Activated CD4-positive, CD25-positive, alpha-beta regulatory T cell treated with anti-CD3 and anti-CD28 coated beads, Interleukin-2, amount 50 U/mL, for 16 hours (primary cell): ENCODE data around the gene RIN1.
A peak's percentile ranks its signal among the peaks of the same experiment; 100 is the strongest.
"Not testable (repeated sequence)": the region's sequence is repeated elsewhere in the genome, so short reads cannot be mapped to it uniquely, and the experiment has no call there.

Experiments used
- DNase-seq: peaks from one replicate; pipeline ENCODE4 v3.0.0-alpha.2; 2020; ENCODE audit warnings: low read depth, low spot score

RIN1 gene

DNA sequence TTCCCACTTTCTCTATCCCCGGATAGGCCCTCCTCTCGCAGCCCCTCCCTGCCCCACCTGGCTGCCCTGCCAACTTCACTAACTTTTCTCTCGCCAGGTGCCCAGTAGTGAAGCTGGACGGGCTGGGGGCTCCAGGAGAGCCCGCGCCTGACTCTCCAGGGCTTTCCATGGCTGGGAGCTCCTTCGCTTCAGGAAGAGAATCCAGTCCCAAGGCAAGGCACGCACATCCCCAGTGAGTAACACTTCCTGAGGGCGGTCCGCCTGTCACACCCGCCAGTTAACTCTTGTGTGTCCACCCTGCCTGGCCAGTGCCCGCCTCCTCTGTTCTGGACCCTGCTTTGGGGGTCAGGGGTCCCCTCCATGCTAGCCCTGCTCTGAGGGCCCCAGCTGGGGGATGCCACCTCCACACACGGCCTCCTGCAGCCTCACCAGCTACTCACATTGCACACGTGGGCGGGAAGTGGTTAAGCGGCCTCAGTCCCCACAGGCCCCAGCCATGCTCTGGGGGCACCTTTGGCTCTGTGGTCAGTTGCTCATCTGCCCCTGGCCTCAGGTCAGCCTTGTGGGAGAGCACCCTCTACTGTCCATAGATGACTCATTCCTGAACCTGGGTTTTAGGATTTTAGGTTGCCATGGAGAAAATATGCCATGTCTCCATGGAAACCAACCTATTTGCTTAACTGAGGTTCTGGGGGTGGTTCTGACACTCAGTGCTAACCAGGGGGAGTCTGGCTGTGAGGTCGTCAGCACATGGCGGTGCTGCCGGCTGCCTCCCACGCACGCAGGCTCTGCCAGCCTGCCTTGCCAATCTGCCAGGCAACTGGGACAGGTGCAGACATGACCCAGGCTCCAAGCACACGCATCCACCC, at the start of gene RIN1:
Gene RIN1 (minus strand): TSS at position 201 of the 869 bp plus-strand sequence. CDS start 32 bp downstream, at position 169.
- DNase-seq = no peak

- DNase-seq = not testable (repeated sequence)
Measured at GRCh38 chr11:66384316-66384715, 48.1 kb upstream of the RIN1 start.

GRCh38 chr11:66380264-66380663, 44.0 kb upstream of the RIN1 start:
- DNase-seq = not testable (repeated sequence)

GRCh38 chr11:66373690-66374287, 37.6 kb upstream of the RIN1 start:
- DNase-seq = not testable (repeated sequence)

GRCh38 chr11:66373265-66373664, 37.0 kb upstream of the RIN1 start:
- DNase-seq = no peak

GRCh38 chr11:66371627-66372415, 35.6 kb upstream of the RIN1 start, which contains the start of gene SLC29A2:
Gene SLC29A2, minus strand, starts transcription at chr11:66371760. Its CDS starts 169 bp downstream, at chr11:66371591.
- peak; percentile 48 for DNase-seq

GRCh38 chr11:66369073-66369894, 33.0 kb upstream of the RIN1 start:
- no peak for DNase-seq

GRCh38 chr11:66368484-66368883, 32.2 kb upstream of the RIN1 start:
- DNase-seq = no peak

DNA sequence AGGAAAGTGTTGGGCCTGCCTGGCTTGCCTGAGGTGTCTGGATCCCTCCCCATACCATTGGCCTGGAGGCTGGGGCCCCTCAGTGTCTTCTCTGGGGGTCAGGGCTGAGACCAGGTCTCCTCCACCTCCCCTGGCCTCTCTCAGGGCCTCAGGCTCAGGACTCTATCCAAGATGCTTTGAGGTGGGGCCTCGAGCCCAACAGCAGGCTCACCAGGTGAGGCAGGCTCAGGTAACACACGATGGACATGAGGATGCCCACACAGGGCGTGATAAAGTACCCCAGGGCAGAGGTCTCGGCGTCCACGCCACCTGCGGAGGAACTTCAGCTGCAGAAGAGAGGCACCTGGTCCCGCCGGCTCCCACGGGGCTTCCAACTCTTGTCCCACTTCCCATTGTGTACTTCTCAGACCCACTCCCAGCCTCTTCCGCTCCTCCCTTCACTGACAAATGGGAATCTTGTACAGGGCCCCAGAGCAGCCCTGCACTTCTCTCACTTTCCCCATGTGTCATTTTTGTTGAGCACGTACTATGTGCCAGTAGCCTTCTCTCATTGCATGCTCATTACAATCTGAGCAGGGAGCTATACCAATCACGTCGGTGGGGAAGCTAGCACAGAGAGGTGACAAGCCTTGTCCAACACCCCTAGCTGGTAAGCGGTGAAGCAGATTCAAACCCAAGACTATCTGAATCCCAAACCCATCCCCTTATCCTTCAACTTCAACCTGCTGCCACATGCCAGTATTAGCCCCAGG, 31.5 kb upstream of the RIN1 start:
- no peak for DNase-seq

- DNase-seq = no peak
Measured at GRCh38 chr11:66366844-66367477, 30.7 kb upstream of the RIN1 start.

- no peak for DNase-seq
Measured at GRCh38 chr11:66365711-66366619, 29.7 kb upstream of the RIN1 start.

DNA sequence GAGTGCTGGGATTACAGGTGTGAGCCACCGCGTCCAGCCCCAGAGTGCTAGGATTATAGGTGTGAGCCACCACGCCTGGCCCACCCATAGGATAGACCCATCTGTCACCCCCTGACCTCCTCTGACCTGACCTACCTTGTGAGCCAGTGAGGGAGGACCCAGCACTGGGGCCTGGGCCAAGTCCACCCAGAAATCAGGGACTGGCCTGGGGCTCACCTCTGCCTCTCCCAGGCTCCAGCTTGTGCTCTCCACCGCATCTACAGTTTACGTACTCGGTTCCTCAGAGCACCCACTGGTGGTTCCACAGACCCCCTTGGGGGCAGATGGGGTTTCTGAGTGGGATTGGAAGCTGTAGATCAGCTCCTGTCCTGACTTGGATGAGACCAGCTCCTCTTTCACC, 28.9 kb upstream of the RIN1 start:
- DNase-seq = no peak

DNA sequence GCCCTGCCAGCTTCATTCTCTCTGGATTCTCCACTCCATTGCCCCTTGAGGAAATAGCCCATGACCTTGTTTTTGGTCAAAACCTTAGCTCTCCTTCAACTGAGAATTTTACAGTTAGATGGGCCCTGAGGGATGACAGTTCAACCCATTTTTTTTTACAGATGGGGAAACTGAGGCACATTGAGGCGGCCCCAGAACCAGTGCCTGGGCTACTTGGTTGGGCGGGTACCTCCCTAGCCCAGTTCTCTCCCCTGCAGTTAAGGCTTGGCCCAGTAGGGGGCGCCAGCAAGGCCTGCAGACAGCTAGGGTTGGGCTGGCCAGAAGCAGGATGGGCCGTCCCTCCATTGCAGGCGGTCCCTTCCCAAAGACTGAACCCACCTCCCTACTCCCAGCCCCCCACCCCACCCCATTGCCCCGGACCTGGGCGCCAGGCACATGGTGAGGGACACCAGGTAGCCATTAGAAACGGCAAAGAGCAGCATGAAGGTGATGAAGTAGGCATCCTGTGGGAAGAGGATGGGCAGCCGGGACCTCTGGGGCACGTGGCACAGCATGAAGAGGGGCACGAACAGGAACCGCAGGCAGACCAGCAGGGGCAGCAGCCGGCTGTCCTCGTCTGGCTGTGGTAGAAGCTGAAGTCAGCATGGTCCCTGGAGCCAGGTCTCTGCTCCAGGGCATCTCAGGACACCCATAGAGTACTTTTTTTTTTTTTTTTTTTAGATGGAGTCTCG, 27.7 kb upstream of the RIN1 start:
- DNase-seq = peak; percentile 52

- DNase-seq = no peak
Measured at GRCh38 chr11:66363187-66363601, 27.0 kb upstream of the RIN1 start.

DNA sequence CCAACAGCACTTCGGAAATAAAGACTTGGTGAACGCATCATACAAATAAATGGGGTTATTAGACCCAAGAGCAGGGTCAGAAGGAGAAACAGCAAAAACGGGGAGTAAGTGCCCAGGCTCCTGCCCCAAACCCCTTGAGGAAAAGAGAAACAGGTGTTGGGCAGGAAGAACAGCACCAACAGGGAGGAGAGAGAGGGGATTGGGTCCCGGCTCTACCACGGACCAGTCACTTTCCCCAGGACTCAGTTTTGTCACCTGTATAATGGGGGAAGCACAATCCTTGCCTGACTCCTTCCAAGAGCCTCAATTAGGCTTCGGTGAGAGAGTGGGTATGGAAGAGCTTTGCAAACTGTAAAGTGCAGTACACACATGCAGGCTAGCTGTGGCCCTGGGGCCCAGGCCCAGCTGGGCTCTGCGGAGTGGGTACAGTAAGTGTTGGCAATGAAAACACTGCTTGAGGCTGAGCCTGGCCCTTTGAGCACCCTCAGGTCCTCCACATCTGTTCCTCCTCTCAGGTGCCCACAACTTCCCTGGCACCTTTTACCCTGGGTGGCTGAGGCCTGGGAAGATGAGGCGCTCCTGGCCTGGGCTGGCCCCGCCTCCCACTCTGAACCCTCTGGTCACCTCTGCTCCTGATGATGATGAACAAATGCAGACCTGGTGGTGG, 26.4 kb upstream of the RIN1 start:
- DNase-seq = no peak

GRCh38 chr11:66361502-66361941, 25.3 kb upstream of the RIN1 start:
- DNase-seq = no peak

DNA sequence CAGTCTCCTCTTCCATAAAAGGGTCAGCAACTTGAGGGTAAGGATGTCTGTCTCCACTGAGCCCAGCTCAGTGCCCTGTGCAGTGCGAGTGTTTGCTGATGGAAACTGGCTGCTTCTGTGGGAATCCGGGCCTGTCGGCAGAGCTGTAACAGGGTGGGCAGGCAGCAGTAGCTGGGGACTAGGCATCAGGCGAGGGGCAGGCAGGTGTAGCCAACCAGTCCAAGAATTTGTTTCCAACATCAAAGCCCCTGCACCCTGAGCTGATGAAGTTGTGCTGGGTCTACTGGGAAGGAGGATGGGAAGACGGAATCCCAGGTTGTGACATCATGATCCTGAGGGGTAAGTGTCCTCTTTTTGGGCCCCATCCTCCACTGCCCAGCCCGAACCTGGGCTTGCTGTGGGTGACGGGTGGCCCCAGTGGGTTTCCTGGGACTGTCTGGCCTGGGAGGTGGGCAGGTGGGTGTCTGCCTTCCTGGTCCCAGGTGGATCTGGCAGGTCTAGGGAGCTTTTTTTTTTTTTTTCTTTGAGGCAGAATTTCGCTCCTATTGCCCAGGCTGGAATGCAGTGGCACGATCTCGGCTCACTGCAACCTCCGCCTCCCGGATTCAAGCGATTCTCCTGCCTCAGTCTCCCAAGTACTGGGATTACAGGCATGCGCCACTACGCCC, 24.3 kb upstream of the RIN1 start:
- no peak for DNase-seq
